BLaER1 treated with 17β-estradiol and CSF1 and Interleukin-3, amounts not matched to agents 10 nM and 100 nM (cell line): ENCODE data around the gene STOX2.
A peak's percentile ranks its signal among the peaks of the same experiment; 100 is the strongest.

Experiments
- H3K27ac ChIP-seq, 11 experiments: shearing (Covaris generic); formaldehyde crosslinking; 2 replicates each; pipeline ENCODE4 v1.8.1; 2022
- H3K27me3 ChIP-seq, 11 experiments: shearing (Covaris generic); formaldehyde crosslinking; 2 replicates each; pipeline ENCODE4 v1.8.1; 2022
- H3K36me3 ChIP-seq, 11 experiments: shearing (Covaris generic); formaldehyde crosslinking; 2 replicates each; pipeline ENCODE4 v1.8.1; 2022
- H3K4me1 ChIP-seq, 10 experiments: shearing (Covaris generic); formaldehyde crosslinking; 2 replicates each; pipeline ENCODE4 v1.8.1; 2022
- H3K4me2 ChIP-seq, 11 experiments: shearing (Covaris generic); formaldehyde crosslinking; 2 replicates each; pipeline ENCODE4 v1.8.1; 2022
- H3K4me3 ChIP-seq, 10 experiments: shearing (Covaris generic); formaldehyde crosslinking; 2 replicates each; pipeline ENCODE4 v1.8.1; 2022
- H3K9ac ChIP-seq, 11 experiments: shearing (Covaris generic); formaldehyde crosslinking; 2 replicates each; pipeline ENCODE4 v1.8.1; 2022
- H3K9me3 ChIP-seq, 11 experiments: shearing (Covaris generic); formaldehyde crosslinking; replicated peaks in 1 of 11; 2 replicates each; pipeline ENCODE4 v1.8.1; 2022
- H4K20me1 ChIP-seq, 11 experiments: shearing (Covaris generic); formaldehyde crosslinking; 2 replicates each; pipeline ENCODE4 v1.8.1; 2022
- Cebpa-rat ChIP-seq, 11 experiments: shearing (Covaris generic); IDR thresholded peaks; 2 replicates each; pipeline ENCODE4 v1.8.1; 2022

Gene STOX2

GRCh38 chr4:183870997-183871396 is 34.1 kb upstream of the STOX2 start:
- Histone ChIP-seq H3K27me3 (no peaks in the 10 kb centered on the region), H3K9me3 (no peaks in the 10 kb centered on the region), H3K36me3 (no peaks in the 10 kb centered on the region), H3K27ac (no peak overlapping the region), H3K4me2 (no peak overlapping the region), H3K4me1 (no peaks in the 10 kb centered on the region), H3K9ac (no peak overlapping the region), H4K20me1 (no peaks in the 10 kb centered on the region), H3K4me3 (no peak overlapping the region)
- no peak for TF ChIP-seq Cebpa-rat (IDR thresholded peaks at IDR 0.05)

GRCh38 chr4:183871581-183871980 is 33.5 kb upstream of the STOX2 start:
- Histone ChIP-seq H3K4me3 (no peak overlapping the region), H3K36me3 (no peaks in the 10 kb centered on the region), H3K4me2 (no peak overlapping the region), H3K27ac (no peak overlapping the region), H3K27me3 (no peaks in the 10 kb centered on the region), H4K20me1 (no peaks in the 10 kb centered on the region), H3K4me1 (no peaks in the 10 kb centered on the region), H3K9me3 (no peaks in the 10 kb centered on the region), H3K9ac (no peak overlapping the region)
- no peak for TF ChIP-seq Cebpa-rat (IDR thresholded peaks at IDR 0.05)

GRCh38 chr4:183872531-183872930 is 32.6 kb upstream of the STOX2 start:
- Histone ChIP-seq H4K20me1 (no peaks in the 10 kb centered on the region), H3K27me3 (no peaks in the 10 kb centered on the region), H3K9me3 (no peaks in the 10 kb centered on the region), H3K4me2 (no peak overlapping the region), H3K9ac (no peak overlapping the region), H3K36me3 (no peaks in the 10 kb centered on the region), H3K27ac (no peak overlapping the region), H3K4me3 (no peak overlapping the region), H3K4me1 (no peaks in the 10 kb centered on the region)
- TF ChIP-seq Cebpa-rat (IDR thresholded peaks at IDR 0.05) = no peak

GRCh38 chr4:183873409-183874185 is 31.5 kb upstream of the STOX2 start:
- Histone ChIP-seq H3K4me1 (no peaks in the 10 kb centered on the region), H3K9ac (no peak overlapping the region), H3K4me3 (no peak overlapping the region), H4K20me1 (no peaks in the 10 kb centered on the region), H3K4me2 (no peak overlapping the region), H3K36me3 (no peaks in the 10 kb centered on the region), H3K27me3 (no peaks in the 10 kb centered on the region; a peak in 1 of 22 replicates), H3K27ac (no peak overlapping the region), H3K9me3 (no peaks in the 10 kb centered on the region)
- no peak for TF ChIP-seq Cebpa-rat (IDR thresholded peaks at IDR 0.05)

GRCh38 chr4:183875251-183875825 is 29.8 kb upstream of the STOX2 start:
- Histone ChIP-seq H3K4me3 (no peak overlapping the region), H3K27me3 (no peaks in the 10 kb centered on the region; a peak in 1 of 22 replicates), H3K4me1 (no peaks in the 10 kb centered on the region), H3K9ac (no peak overlapping the region), H4K20me1 (no peaks in the 10 kb centered on the region), H3K27ac (no peak overlapping the region), H3K9me3 (no peaks in the 10 kb centered on the region), H3K36me3 (no peaks in the 10 kb centered on the region), H3K4me2 (0 out of 22 replicates have a peak overlapping the region, but pooled peaks of 1 of the 11 experiments have one; percentile 5)
- no peak for TF ChIP-seq Cebpa-rat (IDR thresholded peaks at IDR 0.05)

GRCh38 chr4:183876268-183876934 is 28.7 kb upstream of the STOX2 start:
- H3K4me2 ChIP-seq = no peak overlapping the region
- H3K4me3 ChIP-seq = no peak overlapping the region
- no peaks in the 10 kb centered on the region for H3K9me3 ChIP-seq
- H4K20me1 ChIP-seq = no peaks in the 10 kb centered on the region
- no peak for TF ChIP-seq Cebpa-rat (IDR thresholded peaks at IDR 0.05)
- no peaks in the 10 kb centered on the region; a peak in 1 of 22 replicates for H3K27me3 ChIP-seq
- H3K9ac ChIP-seq = no peak overlapping the region
- H3K27ac ChIP-seq = no peak overlapping the region
- no peaks in the 10 kb centered on the region for H3K36me3 ChIP-seq
- H3K4me1 ChIP-seq = no peaks in the 10 kb centered on the region

GRCh38 chr4:183878251-183878970 is 26.7 kb upstream of the STOX2 start:
- H3K27ac ChIP-seq = no peak overlapping the region
- no peak overlapping the region for H3K9ac ChIP-seq
- H3K36me3 ChIP-seq = no peaks in the 10 kb centered on the region
- H3K4me2 ChIP-seq = no peak overlapping the region
- no peaks in the 10 kb centered on the region for H3K4me1 ChIP-seq
- no peak overlapping the region for H3K4me3 ChIP-seq
- no peak for TF ChIP-seq Cebpa-rat (IDR thresholded peaks at IDR 0.05)
- H3K9me3 ChIP-seq = no peaks in the 10 kb centered on the region
- H4K20me1 ChIP-seq = no peaks in the 10 kb centered on the region
- no peaks in the 10 kb centered on the region; a peak in 1 of 22 replicates for H3K27me3 ChIP-seq

- no peak for TF ChIP-seq Cebpa-rat (IDR thresholded peaks at IDR 0.05)
- no peaks in the 10 kb centered on the region for H3K36me3 ChIP-seq
- 0 out of 20 replicates have a peak, but pooled peaks cover 0 to 5% (median 0%) of the 10 kb centered on the region in 10 experiments for H3K4me1 ChIP-seq
- H3K9me3 ChIP-seq = peaks cover 0 to 5% (median 0%) of the 10 kb centered on the region in 11 experiments; a peak in 1 of 22 replicates
- H3K4me3 ChIP-seq = no peak overlapping the region
- H3K9ac ChIP-seq = no peak overlapping the region
- no peak overlapping the region for H3K4me2 ChIP-seq
- H3K27me3 ChIP-seq = no peaks in the 10 kb centered on the region
- H4K20me1 ChIP-seq = no peaks in the 10 kb centered on the region
- no peak overlapping the region for H3K27ac ChIP-seq
Observed at GRCh38 chr4:183885205-183885720, 19.8 kb upstream of the STOX2 start.

GRCh38 chr4:183887351-183887750 is 17.8 kb upstream of the STOX2 start:
- no peak overlapping the region for H3K9ac ChIP-seq
- 0 out of 20 replicates have a peak, but pooled peaks cover 0 to 5% (median 0%) of the 10 kb centered on the region in 10 experiments for H3K4me1 ChIP-seq
- H3K9me3 ChIP-seq = peaks cover 0 to 5% (median 0%) of the 10 kb centered on the region in 11 experiments; a peak in 2 of 22 replicates
- H3K4me3 ChIP-seq = no peak overlapping the region
- H4K20me1 ChIP-seq = no peaks in the 10 kb centered on the region
- H3K36me3 ChIP-seq = no peaks in the 10 kb centered on the region
- H3K27ac ChIP-seq = no peak overlapping the region
- no peak for TF ChIP-seq Cebpa-rat (IDR thresholded peaks at IDR 0.05)
- no peak overlapping the region for H3K4me2 ChIP-seq
- H3K27me3 ChIP-seq = no peaks in the 10 kb centered on the region
